ENCODE results near the gene ZBTB21.
"Not testable (repeated sequence)": the region's sequence is repeated elsewhere in the genome, so short reads cannot be mapped to it uniquely, and the experiment has no call there.

ZBTB21 gene

GRCh38 chr21:41965461-41966013 lies 44.6 kb downstream of the ZBTB21 start:
- DNase-seq = no peak

GRCh38 chr21:41965045-41965444 lies 45.1 kb downstream of the ZBTB21 start:
- no peak for DNase-seq

DNA sequence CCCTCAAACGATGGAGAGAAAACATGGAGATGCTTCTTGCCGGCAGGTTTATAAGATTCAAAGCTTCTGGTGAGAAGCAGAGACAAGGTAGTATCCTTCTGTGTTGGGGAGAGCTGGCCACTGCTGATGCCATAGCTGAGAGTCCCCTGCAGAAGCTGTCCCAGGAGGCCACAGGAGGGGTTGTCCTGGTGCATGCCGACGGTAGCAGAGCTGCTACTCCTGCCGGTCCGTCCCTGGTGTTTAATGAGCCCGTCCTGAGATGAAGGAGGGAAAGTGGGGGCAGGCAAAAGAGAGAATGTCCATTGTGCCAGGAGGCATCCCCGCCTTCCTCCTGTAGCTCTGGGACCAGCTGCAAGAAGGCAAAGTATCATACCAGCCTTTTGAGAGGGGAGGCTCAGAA lies 46.0 kb downstream of the ZBTB21 start:
- no peak for DNase-seq

GRCh38 chr21:41962425-41962966 lies 47.7 kb downstream of the ZBTB21 start:
- no peak for DNase-seq

GRCh38 chr21:41961753-41962152 lies 48.4 kb downstream of the ZBTB21 start:
- no peak for DNase-seq

DNA sequence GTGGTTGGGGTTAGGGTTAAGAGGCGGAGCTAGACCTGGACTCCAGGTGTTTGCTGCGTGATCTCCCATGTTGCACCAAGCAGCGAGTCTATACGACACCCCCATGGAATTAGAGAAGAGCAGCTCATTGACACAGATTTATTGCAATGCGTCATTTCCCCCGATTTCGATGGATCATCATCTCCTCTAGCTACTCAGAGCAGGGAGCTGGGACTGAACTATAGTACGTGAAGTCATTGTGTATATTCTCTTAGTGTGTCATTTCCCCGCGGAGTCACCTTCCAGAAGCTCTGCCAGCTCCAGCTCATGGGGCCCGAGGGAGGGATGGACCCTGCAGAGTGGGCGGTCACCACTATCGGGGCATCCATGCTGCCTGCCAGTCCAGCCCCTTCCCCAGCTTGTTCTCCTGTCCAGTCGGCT lies 48.9 kb downstream of the ZBTB21 start:
- DNase-seq = no peak

- DNase-seq = no peak
Observed at GRCh38 chr21:41960386-41960785, 49.8 kb downstream of the ZBTB21 start.

- DNase-seq = not testable (repeated sequence)
Observed at GRCh38 chr21:41959697-41960096, 50.5 kb downstream of the ZBTB21 start.

- DNase-seq = no peak
Observed at GRCh38 chr21:41958886-41959563, 51.1 kb downstream of the ZBTB21 start.

- DNase-seq = no peak
Observed at GRCh38 chr21:41957991-41958766, 52.0 kb downstream of the ZBTB21 start.

DNA sequence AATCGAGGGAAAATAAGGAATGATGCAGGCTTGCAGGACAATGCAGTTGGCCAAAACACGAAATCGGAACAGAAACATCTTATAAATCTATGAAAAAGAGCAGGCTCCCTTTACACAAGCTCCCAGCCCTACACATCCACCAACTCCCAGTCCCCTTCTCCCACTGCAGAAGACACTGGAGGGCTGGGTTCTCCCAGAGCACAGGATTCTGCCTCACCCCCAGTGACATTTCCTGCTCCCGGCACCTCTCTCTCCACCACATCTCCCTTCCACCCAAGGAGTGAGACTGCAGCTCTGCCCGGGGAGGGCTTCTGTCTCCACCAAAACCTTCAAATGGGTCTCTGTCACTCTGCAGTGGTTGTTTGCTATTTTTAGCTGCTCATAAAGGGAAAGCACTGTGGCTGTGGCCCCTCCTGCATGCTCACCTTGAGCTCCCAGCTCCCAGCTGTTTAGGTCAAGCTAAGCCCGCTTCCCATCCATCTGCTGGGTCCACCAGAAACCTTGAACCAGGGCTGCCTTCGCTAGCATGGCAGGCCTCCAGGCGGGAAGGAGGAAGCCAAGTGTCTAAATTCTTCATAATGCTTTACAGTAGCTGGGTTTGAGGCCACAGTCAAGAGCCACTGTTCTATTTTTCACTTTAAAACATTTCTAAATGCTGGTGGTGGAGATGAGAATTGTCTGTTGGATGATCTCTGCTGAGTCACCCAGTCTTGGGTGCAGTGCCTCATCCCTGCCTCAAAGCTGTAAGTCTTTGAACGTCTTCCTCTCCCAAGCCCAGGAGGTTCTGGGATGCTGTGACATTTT lies 53.0 kb downstream of the ZBTB21 start:
- no peak for DNase-seq

- no peak for DNase-seq
Observed at GRCh38 chr21:41955516-41955915, 54.6 kb downstream of the ZBTB21 start.

DNA sequence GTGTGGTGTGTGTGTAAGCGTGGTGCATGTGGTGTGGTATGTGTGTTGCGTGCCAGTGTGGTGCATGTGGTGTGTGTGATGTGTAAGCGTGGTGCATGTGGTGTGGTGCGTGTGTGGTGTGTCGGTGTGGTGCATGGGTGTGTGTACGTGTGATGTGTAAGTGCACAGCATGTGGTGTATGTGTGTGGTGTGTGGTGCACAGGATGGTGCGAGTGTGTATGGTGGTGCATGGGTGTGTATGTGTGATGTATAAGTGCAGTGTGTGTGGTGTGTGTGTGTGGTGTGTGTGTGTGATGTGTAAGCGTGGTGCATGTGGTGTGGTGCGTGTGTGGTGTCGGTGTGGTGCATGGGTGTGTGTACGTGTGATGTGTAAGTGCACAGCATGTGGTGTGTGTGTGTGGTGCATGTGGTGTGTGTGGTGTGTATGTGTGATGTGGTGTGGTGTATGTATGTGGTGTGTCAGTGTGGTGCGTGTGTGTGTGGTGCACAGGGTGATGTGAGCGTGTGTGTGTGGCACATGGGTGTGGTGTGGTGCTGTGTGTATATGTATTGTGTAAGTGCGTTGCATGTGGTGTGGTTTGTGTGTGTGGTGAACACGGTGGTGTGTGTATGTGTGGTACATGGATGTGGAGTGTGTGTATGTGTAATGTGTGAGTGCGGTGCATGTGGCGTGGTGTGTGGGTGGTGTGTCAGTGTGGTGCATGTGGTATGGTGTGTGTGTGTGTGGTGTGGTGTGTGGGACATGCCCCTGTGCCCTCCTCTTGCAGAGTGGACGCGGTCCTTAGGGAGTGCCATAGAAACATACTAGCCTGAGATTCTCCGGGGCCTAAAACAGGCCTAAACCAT lies 55.3 kb downstream of the ZBTB21 start:
- no peak for DNase-seq

DNA sequence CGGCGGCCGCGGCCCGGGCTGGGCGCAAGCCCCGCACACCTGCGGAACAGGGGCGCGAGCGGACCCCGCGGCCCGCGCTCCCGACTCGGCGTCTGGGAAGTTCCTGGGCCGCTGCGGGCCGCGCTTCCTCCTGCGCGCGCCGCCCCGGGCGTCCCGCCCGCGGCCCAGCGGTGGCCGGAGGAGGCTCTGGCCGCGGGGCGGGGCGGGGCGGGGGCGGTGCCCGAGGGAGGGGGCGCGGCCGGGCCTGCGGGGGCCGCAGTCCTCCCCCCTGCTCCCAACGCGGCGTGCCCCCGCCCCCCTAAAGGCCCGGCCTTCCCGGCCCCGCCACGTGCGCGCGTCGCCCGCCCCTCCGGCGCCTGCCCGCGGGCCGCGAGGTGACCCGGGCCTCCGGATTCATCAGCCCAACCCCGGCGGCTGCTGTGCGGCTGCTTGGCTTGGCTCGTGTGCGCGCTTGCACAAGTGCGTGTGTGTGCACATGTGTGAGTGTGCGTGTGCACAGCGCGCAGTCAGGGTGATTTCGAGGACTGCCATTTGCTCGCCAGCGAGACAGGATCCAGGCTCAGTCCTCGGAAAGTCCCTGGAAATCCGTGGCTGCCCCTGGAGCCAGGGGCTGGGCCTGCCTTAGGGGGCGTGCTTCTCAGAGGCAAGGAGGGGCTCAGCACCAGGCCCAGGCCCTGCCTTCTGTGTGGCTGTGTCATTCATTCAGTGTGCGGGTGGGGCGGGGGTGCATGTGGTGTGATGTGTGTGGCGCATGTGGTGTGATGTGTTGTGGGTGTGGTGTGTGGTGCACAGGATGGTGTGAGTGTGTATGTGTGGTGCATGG lies 56.1 kb downstream of the ZBTB21 start, which contains the start of gene C2CD2:
Gene C2CD2 (minus strand): TSS at position 188 of the 823 bp plus-strand sequence. CDS start 370 bp downstream, outside the sequence.
- DNase-seq = no peak

DNA sequence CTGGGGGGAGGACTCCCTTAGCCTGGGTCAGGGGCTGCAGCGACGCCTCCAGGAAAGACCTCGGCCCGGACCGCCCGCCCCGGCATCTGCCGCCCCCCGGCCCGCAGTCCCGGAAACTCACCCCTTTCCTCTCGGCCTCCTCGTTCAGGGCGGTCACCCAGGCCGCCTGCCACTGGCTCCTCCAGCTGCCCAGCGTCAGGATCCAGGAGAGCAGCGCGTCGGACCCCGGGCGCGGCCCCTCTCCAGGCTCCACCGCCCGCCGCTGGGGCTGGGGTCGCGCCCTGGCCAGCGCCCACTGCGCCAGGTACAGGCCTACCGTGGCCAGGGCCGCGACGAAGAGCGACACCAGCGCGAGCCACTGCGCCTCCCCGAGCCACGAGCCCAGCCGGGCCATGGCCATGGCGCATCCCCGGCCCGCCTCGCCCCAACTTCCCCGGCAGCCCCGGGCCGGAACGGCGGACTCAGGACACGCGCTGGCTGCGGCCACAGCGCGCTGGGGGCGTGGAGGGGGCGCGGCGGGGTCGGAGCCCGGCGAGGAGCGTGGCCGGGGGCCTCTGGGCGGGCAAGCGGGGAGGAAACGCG lies 56.8 kb downstream of the ZBTB21 start:
- no peak for DNase-seq

GRCh38 chr21:41952568-41953248 lies 57.5 kb downstream of the ZBTB21 start:
- no peak for DNase-seq

DNA sequence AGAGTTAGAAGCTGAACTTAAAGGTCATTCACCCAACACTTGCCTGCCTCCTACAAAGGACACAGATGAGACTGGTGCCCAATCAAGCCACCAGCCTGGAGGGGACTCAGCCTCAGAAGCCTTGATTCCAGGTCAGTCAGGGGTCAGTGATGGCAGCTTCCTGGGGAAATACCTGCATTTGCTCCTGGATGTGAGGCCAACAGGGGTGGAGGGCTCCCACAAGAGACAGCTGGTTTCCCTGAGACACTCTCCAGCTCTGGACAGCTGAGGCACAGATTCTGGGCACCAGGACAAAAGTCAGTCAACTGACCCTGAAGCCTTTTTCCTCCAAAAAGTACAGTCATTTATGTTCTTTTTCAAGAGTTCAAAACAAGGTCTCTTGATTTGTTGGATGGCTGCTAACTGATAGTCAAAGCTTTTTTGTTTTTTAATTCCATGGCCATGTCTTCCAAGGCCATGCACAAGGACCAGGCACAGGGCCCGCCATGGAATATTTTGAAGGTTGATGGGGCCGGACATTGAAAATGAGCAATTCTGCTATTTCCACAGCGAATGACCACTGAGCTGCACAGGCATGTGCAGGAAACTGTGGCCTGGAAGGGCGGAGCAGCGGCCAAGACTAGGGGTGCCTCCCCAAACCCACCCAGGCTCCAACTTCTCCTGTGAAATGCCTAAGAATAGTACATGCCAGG lies 58.1 kb downstream of the ZBTB21 start:
- no peak for DNase-seq

DNA sequence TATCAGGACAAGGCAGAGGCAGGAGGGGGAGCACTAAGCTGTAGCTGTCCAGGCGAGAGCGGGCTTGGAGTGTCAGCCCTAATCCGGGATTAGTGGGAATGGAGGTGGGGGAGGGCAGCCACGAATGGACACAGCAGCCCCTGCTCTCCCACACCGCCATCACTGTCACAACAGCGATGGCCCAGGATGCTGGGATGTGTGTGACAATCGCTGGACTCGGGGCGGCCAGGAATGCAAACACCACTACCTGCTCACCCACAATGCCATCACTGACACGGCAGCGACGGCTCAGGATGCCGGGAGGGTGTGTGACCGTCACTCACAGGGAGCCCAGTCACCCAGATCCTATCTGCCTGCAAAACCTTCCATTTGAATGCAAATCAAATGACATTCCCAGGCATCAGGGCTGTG lies 59.2 kb downstream of the ZBTB21 start:
- DNase-seq = no peak

- not testable (repeated sequence) for DNase-seq
Observed at GRCh38 chr21:41949631-41950030, 60.5 kb downstream of the ZBTB21 start.

All from activated gamma-delta T cell (primary cell).